ENCODE measurements around the gene S100A5. TPM values are rescaled to one million over a fixed set of nuclear protein-coding genes. Genes with fewer than 3 reads are reported as not detected.
A peak's percentile ranks its signal among the peaks of the same experiment; 100 is the strongest.

Gene S100A5
- total RNA-seq, 2 experiments from 2014 or later = 3.3 to 4.0 TPM

DNA sequence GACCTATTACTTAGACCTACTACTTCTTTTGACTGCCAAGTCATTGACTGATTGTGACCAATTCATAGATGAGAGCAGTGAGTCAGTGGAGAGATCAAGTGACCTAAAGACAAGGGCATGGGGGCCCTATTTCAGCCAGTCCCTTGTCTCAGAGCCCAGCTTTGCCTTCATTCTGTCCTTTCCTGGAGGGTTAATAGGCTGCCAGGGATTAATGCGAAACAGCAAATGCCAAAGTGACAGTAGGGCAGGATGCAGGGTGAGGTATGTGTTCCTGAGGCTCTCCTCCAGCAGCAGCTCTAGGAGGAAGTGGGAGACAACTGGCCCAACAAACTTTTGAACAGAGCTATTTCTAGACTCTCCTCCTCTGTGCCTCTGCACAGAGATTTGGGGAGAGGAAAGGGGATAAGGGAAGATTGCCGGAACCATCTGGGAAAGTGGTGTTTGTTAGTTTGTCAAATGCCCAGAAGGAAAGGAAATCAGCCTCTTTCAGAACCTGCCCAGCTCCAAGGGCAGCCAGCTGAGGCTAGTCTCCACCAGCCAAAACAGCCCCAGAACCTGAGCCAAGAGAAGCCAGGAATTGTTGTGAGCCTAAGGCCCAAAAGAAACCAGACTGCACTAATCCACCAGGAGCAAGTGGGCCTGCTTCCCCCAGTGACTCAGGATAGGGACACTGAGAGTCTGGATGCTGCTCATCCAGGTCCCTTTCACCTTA lies 13.3 kb upstream of the S100A5 start:
- no peak overlapping the region for H3K27ac Mint-ChIP-seq

DNA sequence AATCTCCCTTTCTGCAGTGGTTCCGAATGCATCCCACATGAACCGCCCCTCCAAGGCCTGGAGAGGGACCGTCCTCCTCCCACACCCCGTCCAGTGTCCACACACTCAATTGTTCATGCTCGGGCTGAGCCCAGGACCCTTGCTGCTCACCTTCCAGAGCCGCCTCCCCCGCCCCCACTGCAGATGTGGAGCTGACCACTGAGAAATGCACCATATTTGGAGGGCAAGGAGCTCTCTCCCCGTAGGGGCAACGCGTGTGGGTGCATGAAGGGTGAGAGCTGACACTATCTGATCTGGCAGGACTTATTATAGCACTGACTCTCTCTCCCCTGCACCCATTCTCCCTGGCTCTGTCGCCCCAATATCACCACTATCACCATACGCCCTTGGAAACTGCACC lies 12.4 kb upstream of the S100A5 start:
- no peaks in the 10 kb centered on the region for H3K27me3 Mint-ChIP-seq
- H3K4me3 Mint-ChIP-seq = no peak overlapping the region
- DNase-seq = no peak
- CTCF ChIA-PET = interaction anchor here (1.3 to 2.2 kb wide), 3 partner anchors 15 to 42 kb away, joined by 3 to 7 read pairs (median 4); partner anchors contain the start of gene S100A6
- H3K27ac Mint-ChIP-seq = no peak overlapping the region
- no peaks in the 10 kb centered on the region for H3K36me3 Mint-ChIP-seq
- intact Hi-C loops (cut with micrococcal nuclease) = no loop called here
- no peaks in the 10 kb centered on the region for H3K9me3 Mint-ChIP-seq
- peaks cover 6% of the 10 kb centered on the region for H3K4me1 Mint-ChIP-seq (ENCODE audit: low read depth)
- POLR2A ChIA-PET = no interaction called here

More for the DNA sequence above, 13.3 kb upstream of the S100A5 start:
- H3K27me3 Mint-ChIP-seq = no peaks in the 10 kb centered on the region
- intact Hi-C loops (cut with micrococcal nuclease) = no loop called here
- ChIA-PET POLR2A (interaction anchor here (0.9 kb wide), 1 partner anchor 9 kb away, joined by 3 read pairs; the partner anchor contains the start of gene S100A4), CTCF (interaction anchor here (1.3 to 2.2 kb wide), 2 partner anchors 9 to 14 kb away, joined by 7 read pairs; partner anchors contain the start of gene S100A4)
- H3K36me3 Mint-ChIP-seq = no peaks in the 10 kb centered on the region
- DNase-seq = no peak
- H3K9me3 Mint-ChIP-seq = no peaks in the 10 kb centered on the region
- no peak overlapping the region for H3K4me3 Mint-ChIP-seq
- no peaks in the 10 kb centered on the region for H3K4me1 Mint-ChIP-seq (ENCODE audit: low read depth)

GRCh38 chr1:153552335-153552734 lies 11.6 kb upstream of the S100A5 start:
- Mint-ChIP-seq H3K27ac (no peak overlapping the region), H3K27me3 (no peaks in the 10 kb centered on the region), H3K9me3 (no peaks in the 10 kb centered on the region), H3K4me1 (ENCODE audit: low read depth) (peaks cover 12% of the 10 kb centered on the region), H3K4me3 (no peak overlapping the region), H3K36me3 (no peaks in the 10 kb centered on the region)
- intact Hi-C loops (cut with micrococcal nuclease) = no loop called here
- POLR2A ChIA-PET = interaction anchor here (1.1 kb wide), 1 partner anchor 9 kb away, joined by 3 read pairs; no protein-coding TSS in a partner anchor
- CTCF ChIA-PET = interaction anchor here (1.3 to 1.4 kb wide), 2 partner anchors 17 to 42 kb away, joined by 3 to 4 read pairs; partner anchors contain the start of gene S100A6
- DNase-seq = no peak

DNA sequence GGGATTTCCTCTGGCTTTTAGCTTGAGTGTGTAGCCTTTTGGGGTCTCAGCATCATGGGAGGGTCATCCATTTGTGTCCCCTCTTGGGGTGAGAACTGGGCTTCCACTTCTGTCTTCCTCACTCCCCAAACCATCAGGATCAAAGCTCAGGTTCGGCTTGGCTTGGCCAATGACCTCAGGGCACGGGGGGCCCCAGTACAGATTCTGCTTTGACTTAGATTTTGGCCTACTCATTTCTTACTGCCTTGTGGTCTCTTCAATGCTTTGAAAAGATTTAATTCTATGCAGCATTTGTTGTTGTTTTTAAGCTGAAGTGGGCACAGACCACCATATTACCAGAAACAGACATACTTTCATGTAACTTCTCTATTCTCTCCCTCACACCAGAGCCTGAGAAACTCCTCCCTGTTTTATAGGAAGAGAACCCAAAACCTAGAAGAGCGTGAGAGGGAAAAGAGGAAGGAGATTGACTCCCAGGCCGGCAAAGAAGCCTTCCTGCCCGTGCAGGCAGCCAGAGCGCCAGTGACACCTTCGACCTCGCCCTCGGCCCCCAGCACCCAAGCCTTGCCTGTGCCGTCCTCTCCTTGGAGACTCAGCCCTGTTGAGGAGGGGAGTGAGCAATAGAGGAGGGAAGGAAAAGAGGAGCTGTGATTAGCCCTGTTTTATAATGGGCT lies 10.2 kb upstream of the S100A5 start:
- Mint-ChIP-seq H3K4me1 (ENCODE audit: low read depth) (peaks cover 19% of the 10 kb centered on the region), H3K9me3 (no peaks in the 10 kb centered on the region), H3K4me3 (no peak overlapping the region), H3K27ac (peak overlapping the region; percentile 38), H3K27me3 (no peaks in the 10 kb centered on the region), H3K36me3 (no peaks in the 10 kb centered on the region)
- POLR2A ChIA-PET = interaction anchor here (0.5 to 1.4 kb wide), 4 partner anchors 18 to 268 kb away, joined by 3 to 5 read pairs (median 3); partner anchors contain the start of gene CHTOP
- no peak for DNase-seq
- CTCF ChIA-PET = interaction anchor here (1.2 to 3.9 kb wide), 5 partner anchors 9 to 40 kb away, joined by 3 to 18 read pairs (median 7); no protein-coding TSS in a partner anchor
- intact Hi-C loops (cut with micrococcal nuclease) = no loop called here

- intact Hi-C loops (cut with micrococcal nuclease) = no loop called here
- Mint-ChIP-seq H3K4me3 (no peak overlapping the region), H3K27me3 (no peaks in the 10 kb centered on the region), H3K36me3 (peaks cover 1% of the 10 kb centered on the region), H3K27ac (no peak overlapping the region), H3K9me3 (no peaks in the 10 kb centered on the region), H3K4me1 (ENCODE audit: low read depth) (peaks cover 25% of the 10 kb centered on the region)
- ChIA-PET CTCF (interaction anchor here (1.2 to 3.9 kb wide), 5 partner anchors 9 to 40 kb away, joined by 3 to 18 read pairs (median 7); no protein-coding TSS in a partner anchor), POLR2A (interaction anchor here (0.5 to 1.0 kb wide), 2 partner anchors 18 to 268 kb away, joined by 3 to 5 read pairs; no protein-coding TSS in a partner anchor)
- no peak for DNase-seq
Measured at GRCh38 chr1:153550398-153550758, 9.6 kb upstream of the S100A5 start.

GRCh38 chr1:153549741-153550397 lies 9.1 kb upstream of the S100A5 start:
- intact Hi-C loops (cut with micrococcal nuclease) = loop anchor here (10.0 kb wide), 2 partner anchors 415 to 1515 kb away; partner anchors contain the start of genes CREB3L4, S100A11 and SLC39A1
- POLR2A ChIA-PET = interaction anchor here (1.0 kb wide), 1 partner anchor 17 kb away, joined by 3 read pairs; no protein-coding TSS in a partner anchor
- Mint-ChIP-seq H3K36me3 (peaks cover 6% of the 10 kb centered on the region), H3K4me1 (ENCODE audit: low read depth) (peaks cover 30% of the 10 kb centered on the region), H3K4me3 (no peak overlapping the region), H3K9me3 (no peaks in the 10 kb centered on the region), H3K27ac (no peak overlapping the region), H3K27me3 (no peaks in the 10 kb centered on the region)
- DNase-seq = no peak
- CTCF ChIA-PET = interaction anchor here (1.3 to 3.9 kb wide), 4 partner anchors 15 to 39 kb away, joined by 3 to 18 read pairs (median 8); no protein-coding TSS in a partner anchor

DNA sequence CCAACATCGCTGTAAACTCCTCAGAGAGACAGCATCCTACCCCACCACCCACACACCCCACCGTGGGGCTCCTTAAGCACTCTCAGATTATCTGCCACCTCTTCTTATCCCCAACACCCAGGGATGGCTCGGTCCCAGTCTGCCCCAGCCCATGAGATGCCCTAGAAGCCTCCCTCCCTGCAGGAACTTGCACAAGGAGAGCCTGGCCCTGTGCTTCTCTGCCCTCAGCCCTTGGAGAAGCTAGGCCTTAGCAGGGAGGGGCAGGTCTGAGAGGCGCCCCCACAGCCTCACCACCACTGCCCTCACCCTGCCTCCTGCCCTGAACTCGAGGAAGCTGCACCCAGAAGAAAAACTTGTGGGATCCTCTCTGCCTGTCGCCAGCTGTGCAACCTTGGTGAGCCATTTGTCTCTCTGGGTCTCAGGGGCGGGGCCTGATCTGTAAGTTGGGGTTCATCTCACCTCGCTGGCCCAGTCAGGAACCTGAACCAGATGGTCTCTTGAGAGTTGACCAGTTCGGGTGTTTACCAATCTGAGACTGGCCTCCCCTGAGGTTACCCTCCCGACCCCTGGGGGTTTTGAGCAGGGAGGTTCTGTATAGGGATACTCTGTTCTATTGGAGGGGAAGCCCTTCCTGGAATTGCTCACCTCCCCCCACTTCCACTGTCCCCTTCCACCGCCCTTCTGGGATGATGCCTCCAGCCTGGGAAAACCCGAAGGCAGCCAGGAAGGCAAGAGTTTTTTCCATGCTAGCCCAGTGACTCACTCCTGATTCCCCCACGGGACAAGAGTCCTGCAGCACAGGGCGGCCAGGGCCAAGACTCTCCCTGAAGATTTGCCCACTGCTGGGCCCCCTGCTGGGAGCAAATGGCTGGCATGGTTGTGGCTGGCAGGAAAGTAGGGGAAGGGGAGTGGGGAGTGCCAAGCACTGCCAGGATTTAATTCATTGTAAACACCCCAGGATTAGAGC lies 8.3 kb upstream of the S100A5 start, which contains the start of gene S100A3:
Gene S100A3, minus strand, starts transcription at position 537 of the 967 bp plus-strand sequence. CDS start 773 bp downstream, outside the sequence.
- H3K4me3 Mint-ChIP-seq = no peak within 1 kb of the TSS
- POLR2A ChIA-PET = no interaction called here
- CTCF ChIA-PET = interaction anchor here (2.0 to 3.9 kb wide), 2 partner anchors 16 to 19 kb away, joined by 9 to 18 read pairs; no protein-coding TSS in a partner anchor
- H3K4me1 Mint-ChIP-seq (ENCODE audit: low read depth) = peaks cover 37% of the 10 kb centered on the region
- peaks cover 15% of the 10 kb centered on the region for H3K36me3 Mint-ChIP-seq
- DNase-seq = no peak
- no peaks in the 10 kb centered on the region for H3K9me3 Mint-ChIP-seq
- H3K27me3 Mint-ChIP-seq = no peaks in the 10 kb centered on the region
- intact Hi-C loops (cut with micrococcal nuclease) = loop anchor here (10.0 kb wide), 2 partner anchors 416 to 1514 kb away; partner anchors contain the start of genes CREB3L4, S100A11 and SLC39A1
- H3K27ac Mint-ChIP-seq = no peak within 1 kb of the TSS

GRCh38 chr1:153547560-153548551 lies 7.1 kb upstream of the S100A5 start:
- Mint-ChIP-seq H3K9me3 (no peaks in the 10 kb centered on the region), H3K4me1 (ENCODE audit: low read depth) (peaks cover 49% of the 10 kb centered on the region), H3K27me3 (no peaks in the 10 kb centered on the region), H3K27ac (no peak overlapping the region), H3K4me3 (no peak overlapping the region), H3K36me3 (peaks cover 27% of the 10 kb centered on the region)
- intact Hi-C loops (cut with micrococcal nuclease) = loop anchor here (2.0 to 10.0 kb wide), 3 partner anchors 15 to 1513 kb away; partner anchors contain the start of genes CREB3L4, S100A11 and SLC39A1
- CTCF ChIA-PET = interaction anchor here (3.9 to 5.4 kb wide), 2 partner anchors 15 kb away, joined by 18 to 66 read pairs; no protein-coding TSS in a partner anchor
- no peak for DNase-seq
- POLR2A ChIA-PET = no interaction called here

- Mint-ChIP-seq H3K9me3 (no peaks in the 10 kb centered on the region), H3K27ac (peak overlapping the region; percentile 99), H3K36me3 (peaks cover 30% of the 10 kb centered on the region), H3K4me1 (ENCODE audit: low read depth) (peaks cover 58% of the 10 kb centered on the region), H3K4me3 (no peak overlapping the region), H3K27me3 (no peaks in the 10 kb centered on the region)
- CTCF ChIA-PET = interaction anchor here (3.9 to 5.4 kb wide), 2 partner anchors 14 to 22 kb away, joined by 49 to 66 read pairs; no protein-coding TSS in a partner anchor
- no peak for DNase-seq
- POLR2A ChIA-PET = interaction anchor here (3.4 to 4.2 kb wide), 2 partner anchors 13 to 87 kb away, joined by 20 to 96 read pairs; partner anchors contain the start of genes CHTOP and S100A6
- intact Hi-C loops (cut with micrococcal nuclease) = loop anchor here (2.0 to 10.0 kb wide), 3 partner anchors 14 to 1512 kb away; partner anchors contain the start of genes CREB3L4, S100A11 and SLC39A1
Measured at GRCh38 chr1:153546796-153547559, 6.2 kb upstream of the S100A5 start.
